Body of pancreas (tissue), 4 donors: ENCODE results near the gene RUNX2. TPM values are rescaled to one million over a fixed set of nuclear protein-coding genes. Genes with fewer than 3 reads are reported as not detected.
"Not testable (repeated sequence)": the region's sequence is repeated elsewhere in the genome, so short reads cannot be mapped to it uniquely, and the experiment has no call there.

Experiments used
- ATAC-seq: fragments of 150-250 bp; one replicate; pipeline ENCODE4 v1.9.1; 2016
- DNase-seq, 4 donors: peaks; one replicate each; pipeline ENCODE4 v3.0.0-alpha.2; 2019
- H3K27ac ChIP-seq, 4 donors: fragments of 200-600 bp; sonication (generic); 1 replicate in 3 of 4; 2 replicates in 1 of 4; pipeline versions ENCODE4 v1.5.1 to v1.6.1; 2016 to 2019; ENCODE audit warnings: mild to moderate bottlenecking in 1 of 4, mixed read lengths in 1 of 4, moderate library complexity in 1 of 4
- H3K27me3 ChIP-seq, 2 donors: fragments of 200-600 bp; sonication (generic); one replicate each; pipeline ENCODE4 v1.6.0; 2016; ENCODE audit warnings: mild to moderate bottlenecking in 1 of 2
- H3K36me3 ChIP-seq, 2 donors: fragments of 200-600 bp; sonication (generic); replicated peaks in 1 of 2; 2 replicates each; pipeline ENCODE4 v1.5.1; 2016; ENCODE audit warnings: low read depth in 2 of 2; ENCODE audit not compliant: insufficient read depth in 1 of 2
- H3K4me1 ChIP-seq: fragments of 200-600 bp; sonication (generic); one replicate; pipeline ENCODE4 v1.6.0; 2016
- H3K4me3 ChIP-seq, 2 donors: fragments of 200-600 bp; sonication (generic); 1 replicate in 1 of 2; 2 replicates in 1 of 2; pipeline ENCODE4 v1.5.1; 2016 to 2019
- H3K9me3 ChIP-seq, 3 donors: fragments of 200-600 bp; sonication (generic); 1 replicate in 2 of 3; 2 replicates in 1 of 3; pipeline ENCODE4 v1.5.1; 2016
- CTCF ChIP-seq, 7 experiments: fragments of 450-650 bp in 4 of 7; fragments of 200-600 bp in 3 of 7; sonication (generic) in 3 of 7; IDR thresholded peaks; one replicate each; pipeline ENCODE4 v1.5.1; 2016 to 2019; ENCODE audit warnings: antibody characterized with exemption in 7 of 7
- POLR2A ChIP-seq, 3 donors: fragments of 450-650 bp; IDR thresholded peaks; one replicate each; pipeline ENCODE4 v1.6.1; 2016; ENCODE audit warnings: antibody characterized with exemption in 3 of 3, mild to moderate bottlenecking in 2 of 3
- WGBS, 2 donors: methylation state at CpG; one replicate each; pipeline ENCODE4 v1.1.5; 2017; 5-methylcytosine and 5-hydroxymethylcytosine counted together
- intact Hi-C: fragments of 100-400 bp; cut with DNase I; formaldehyde crosslinking; loops from one replicate; pipeline ENCODE4 v1.15.1; 2023
- total RNA-seq, 2 donors: library from RNA; depleted of rRNA; stranded (reverse); fragments of >200 nt; gene quantifications; one replicate each; pipeline ENCODE4 v1.1.0, GENCODE V29; 2016

The RUNX2 gene
- total RNA-seq, 2 donors from 2014 or later = 0.33 to 1.0 TPM

GRCh38 chr6:45667300-45667699 lies 339.2 kb downstream of the RUNX2 start:
- no peak overlapping the region for H3K4me3 ChIP-seq
- peaks cover 10% of the 10 kb centered on the region for H3K4me1 ChIP-seq
- DNase-seq (no peak), ATAC-seq (no peak)
- intact Hi-C loops = no loop called here
- H3K27ac ChIP-seq = no peak overlapping the region
- TF ChIP-seq POLR2A (IDR thresholded peaks at IDR 0.05) = no peak
- no peak for TF ChIP-seq CTCF (IDR thresholded peaks at IDR 0.05)
- H3K36me3 ChIP-seq = no peaks in the 10 kb centered on the region
- no peaks in the 10 kb centered on the region for H3K9me3 ChIP-seq
- 51 to 58% methylated on average over 5 to 6 of the region's 6 CpGs for WGBS, 2 donors
- H3K27me3 ChIP-seq = no peaks in the 10 kb centered on the region

GRCh38 chr6:45667766-45668165 lies 339.6 kb downstream of the RUNX2 start:
- H3K4me3 ChIP-seq = no peak overlapping the region
- DNase-seq (no peak), ATAC-seq (no peak)
- H3K9me3 ChIP-seq = no peaks in the 10 kb centered on the region
- H3K36me3 ChIP-seq = no peaks in the 10 kb centered on the region
- intact Hi-C loops = no loop called here
- H3K27me3 ChIP-seq = no peaks in the 10 kb centered on the region
- 83 to 91% methylated on average over 2 to 5 of the region's 5 CpGs for WGBS, 2 donors
- peaks cover 10% of the 10 kb centered on the region for H3K4me1 ChIP-seq
- TF ChIP-seq POLR2A (IDR thresholded peaks at IDR 0.05) (no peak), CTCF (IDR thresholded peaks at IDR 0.05) (no peak)
- no peak overlapping the region for H3K27ac ChIP-seq

GRCh38 chr6:45668705-45669104 lies 340.6 kb downstream of the RUNX2 start:
- WGBS, 2 donors = 81 to 87% methylated on average over 9 of the region's 9 CpGs
- DNase-seq (no peak), ATAC-seq (no peak)
- Histone ChIP-seq H3K36me3 (no peaks in the 10 kb centered on the region), H3K27ac (no peak overlapping the region), H3K4me1 (peaks cover 4% of the 10 kb centered on the region), H3K27me3 (no peaks in the 10 kb centered on the region), H3K4me3 (no peak overlapping the region), H3K9me3 (no peaks in the 10 kb centered on the region)
- intact Hi-C loops = no loop called here
- TF ChIP-seq CTCF (IDR thresholded peaks at IDR 0.05) (no peak), POLR2A (IDR thresholded peaks at IDR 0.05) (no peak)

- H3K4me1 ChIP-seq, H3K9me3 ChIP-seq, H3K4me3 ChIP-seq, H3K27ac ChIP-seq, H3K36me3 ChIP-seq, DNase-seq, intact Hi-C loops, ATAC-seq, H3K27me3 ChIP-seq: not testable (repeated sequence)
- WGBS, 2 donors = 74 to 80% methylated on average over 6 of the region's 6 CpGs
Observed at GRCh38 chr6:45673167-45673566, 345.0 kb downstream of the RUNX2 start.

GRCh38 chr6:45675166-45675565 lies 347.0 kb downstream of the RUNX2 start:
- DNase-seq, H3K4me3 ChIP-seq, intact Hi-C loops, H3K9me3 ChIP-seq, H3K27me3 ChIP-seq, H3K27ac ChIP-seq, H3K36me3 ChIP-seq, ATAC-seq, H3K4me1 ChIP-seq: not testable (repeated sequence)
- WGBS, 2 donors = 61 to 71% methylated on average over 5 to 13 of the region's 14 CpGs

- no peaks in the 10 kb centered on the region for H3K36me3 ChIP-seq
- H3K27ac ChIP-seq = no peak overlapping the region
- 86 to 91% methylated on average over 11 of the region's 11 CpGs for WGBS, 2 donors
- TF ChIP-seq POLR2A (IDR thresholded peaks at IDR 0.05) = no peak
- TF ChIP-seq CTCF (IDR thresholded peaks at IDR 0.05) = no peak
- ATAC-seq (no peak), DNase-seq (no peak)
- H3K9me3 ChIP-seq = no peaks in the 10 kb centered on the region
- H3K27me3 ChIP-seq = no peaks in the 10 kb centered on the region
- H3K4me3 ChIP-seq = no peak overlapping the region
- H3K4me1 ChIP-seq = no peaks in the 10 kb centered on the region
- intact Hi-C loops = no loop called here
Observed at GRCh38 chr6:45675634-45676033, 347.5 kb downstream of the RUNX2 start.
